ENCODE results near the gene SCN10A.

Gene SCN10A

GRCh38 chr3:38649500-38650247 lies 166.3 kb downstream of the SCN10A start, which contains the start of gene SCN5A:
SCN5A (minus strand) TSS chr3:38649687; CDS start chr3:38633307, 16,380 bp downstream.
- DNase-seq, result no peak

- no peak for DNase-seq
These were observed 167.1 kb downstream of the SCN10A start for GRCh38 chr3:38648659-38649499.

- DNase-seq, result no peak
These were observed 167.9 kb downstream of the SCN10A start for GRCh38 chr3:38648024-38648658.

GRCh38 chr3:38647217-38647970 lies 168.6 kb downstream of the SCN10A start:
- no peak for DNase-seq
